Activated CD4-positive, alpha-beta T cell treated with anti-CD3 and anti-CD28 coated beads, Interleukin-2, amount 10 ng/mL, durations not matched to agents 24 days and 14 days (primary cell): Measurements from ENCODE around the gene ASL. TPM values are rescaled to one million over a fixed set of nuclear protein-coding genes. Genes with fewer than 3 reads are reported as not detected.
"Not testable (repeated sequence)": the region's sequence is repeated elsewhere in the genome, so short reads cannot be mapped to it uniquely, and the experiment has no call there.

ENCODE experiments used
- DNase-seq: peaks from one replicate; pipeline ENCODE4 v3.0.0; 2022
- H3K27ac Mint-ChIP-seq: one replicate; pipeline ENCODE4 v1.8.0; 2022; ENCODE audit warnings: mild to moderate bottlenecking, mixed read lengths
- H3K27me3 Mint-ChIP-seq: one replicate; pipeline ENCODE4 v1.8.0; 2022; ENCODE audit warnings: mixed read lengths
- H3K36me3 Mint-ChIP-seq: one replicate; pipeline ENCODE4 v1.8.0; 2022; ENCODE audit warnings: low read depth, mild to moderate bottlenecking, mixed read lengths
- H3K4me1 Mint-ChIP-seq: one replicate; pipeline ENCODE4 v1.8.0; 2021; ENCODE audit warnings: mixed read lengths
- H3K4me3 Mint-ChIP-seq: one replicate; pipeline ENCODE4 v1.8.0; 2022; ENCODE audit warnings: mild to moderate bottlenecking, moderate library complexity, mixed read lengths
- H3K9me3 Mint-ChIP-seq: one replicate; pipeline ENCODE4 v1.8.0; 2021; ENCODE audit warnings: mixed read lengths
- intact Hi-C: fragments of 100-400 bp; cut with micrococcal nuclease; formaldehyde crosslinking; loops from one replicate; pipeline ENCODE4 v1.15.1; 2023
- total RNA-seq: library from RNA; stranded (reverse); gene quantifications from 2 replicates; pipeline ENCODE4 v1.2.3, GENCODE V29; 2022

Gene ASL
- total RNA-seq, 1 donor from 2014 or later, result 37.8 TPM

DNA sequence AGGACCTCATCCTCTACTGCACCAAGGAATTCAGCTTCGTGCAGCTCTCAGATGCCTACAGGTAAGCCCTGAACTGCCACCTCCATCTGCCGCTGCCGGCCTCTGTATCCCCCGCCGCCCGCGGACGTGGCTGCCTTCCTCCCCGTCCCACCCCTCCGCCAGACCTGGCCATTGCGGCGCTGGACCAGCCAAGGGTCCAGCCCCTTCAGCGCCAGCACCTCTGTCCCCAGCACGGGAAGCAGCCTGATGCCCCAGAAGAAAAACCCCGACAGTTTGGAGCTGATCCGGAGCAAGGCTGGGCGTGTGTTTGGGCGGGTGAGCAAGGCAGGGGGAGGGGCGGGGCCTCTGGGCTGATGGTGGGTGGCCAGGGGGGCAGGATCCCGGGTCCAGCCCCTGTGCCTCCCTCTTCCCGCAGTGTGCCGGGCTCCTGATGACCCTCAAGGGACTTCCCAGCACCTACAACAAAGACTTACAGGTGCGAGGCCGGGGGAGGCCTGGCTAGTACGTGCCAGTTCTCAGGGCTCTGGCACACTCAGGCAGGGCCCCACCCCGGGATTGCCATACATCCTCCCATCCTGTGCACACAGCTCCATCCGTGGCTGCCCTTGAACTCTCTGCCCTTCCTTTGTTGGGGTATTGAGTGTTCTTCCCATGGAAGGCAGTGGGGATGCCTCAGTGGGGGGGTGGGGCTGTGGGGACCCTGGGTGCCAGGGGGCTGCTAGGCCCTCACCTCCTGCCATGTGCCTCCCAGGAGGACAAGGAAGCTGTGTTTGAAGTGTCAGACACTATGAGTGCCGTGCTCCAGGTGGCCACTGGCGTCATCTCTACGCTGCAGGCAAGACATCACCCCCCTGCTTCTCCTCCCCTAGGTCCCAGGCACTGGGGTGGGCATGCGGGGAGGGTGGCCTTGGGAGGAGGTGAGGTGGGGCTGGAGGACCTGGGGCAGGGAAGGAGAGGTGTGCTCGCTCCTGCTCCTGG is 13.5 kb downstream of the ASL start:
- no peaks in the 10 kb centered on the region for H3K4me1 Mint-ChIP-seq
- no peaks in the 10 kb centered on the region for H3K27me3 Mint-ChIP-seq
- H3K9me3 Mint-ChIP-seq, result no peaks in the 10 kb centered on the region
- peaks cover 2% of the 10 kb centered on the region for H3K36me3 Mint-ChIP-seq
- no peak overlapping the region for H3K27ac Mint-ChIP-seq
- intact Hi-C loops, result no loop called here
- DNase-seq, result no peak
- no peak overlapping the region for H3K4me3 Mint-ChIP-seq

- Mint-ChIP-seq H3K4me1 (no peaks in the 10 kb centered on the region), H3K27ac (no peak overlapping the region), H3K4me3 (no peak overlapping the region), H3K36me3 (no peaks in the 10 kb centered on the region), H3K9me3 (no peaks in the 10 kb centered on the region), H3K27me3 (no peaks in the 10 kb centered on the region)
- DNase-seq, result no peak
- intact Hi-C loops, result no loop called here
These were observed 17.0 kb downstream of the ASL start for GRCh38 chr7:66092654-66093053.

GRCh38 chr7:66095010-66095409 is 19.4 kb downstream of the ASL start:
- no peaks in the 10 kb centered on the region for H3K27me3 Mint-ChIP-seq
- DNase-seq, result no peak
- H3K9me3 Mint-ChIP-seq, result no peaks in the 10 kb centered on the region
- no peak overlapping the region for H3K27ac Mint-ChIP-seq
- H3K4me3 Mint-ChIP-seq, result no peak overlapping the region
- no peaks in the 10 kb centered on the region for H3K36me3 Mint-ChIP-seq
- H3K4me1 Mint-ChIP-seq, result peaks cover 5% of the 10 kb centered on the region
- intact Hi-C loops, result no loop called here

DNA sequence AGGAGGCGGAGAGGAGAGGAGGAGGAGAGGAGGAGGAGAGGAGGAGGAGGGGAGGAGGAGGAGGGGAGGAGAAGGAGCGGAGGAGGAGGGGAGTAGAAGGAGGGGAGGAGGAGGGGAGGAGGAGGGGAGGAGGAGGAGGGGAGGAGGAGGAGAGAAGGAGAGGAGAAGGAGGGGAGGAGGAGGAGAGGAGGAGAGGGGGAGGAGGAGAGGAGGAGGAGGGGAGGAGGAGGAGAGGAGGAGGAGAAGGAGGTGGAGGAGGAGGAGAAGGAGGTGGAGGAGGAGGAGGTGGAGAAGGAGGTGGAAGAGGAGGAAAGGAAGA is 23.6 kb downstream of the ASL start:
- peaks cover 9% of the 10 kb centered on the region for H3K4me1 Mint-ChIP-seq
- no peaks in the 10 kb centered on the region for H3K36me3 Mint-ChIP-seq
- no peak for DNase-seq
- no peak overlapping the region for H3K27ac Mint-ChIP-seq
- no peaks in the 10 kb centered on the region for H3K9me3 Mint-ChIP-seq
- H3K4me3 Mint-ChIP-seq, result no peak overlapping the region
- intact Hi-C loops, result no loop called here
- H3K27me3 Mint-ChIP-seq, result no peaks in the 10 kb centered on the region

- peaks cover 9% of the 10 kb centered on the region for H3K4me1 Mint-ChIP-seq
- intact Hi-C loops, result no loop called here
- peak; percentile 79 for DNase-seq
These were observed 24.2 kb downstream of the ASL start for GRCh38 chr7:66099551-66100407.

DNA sequence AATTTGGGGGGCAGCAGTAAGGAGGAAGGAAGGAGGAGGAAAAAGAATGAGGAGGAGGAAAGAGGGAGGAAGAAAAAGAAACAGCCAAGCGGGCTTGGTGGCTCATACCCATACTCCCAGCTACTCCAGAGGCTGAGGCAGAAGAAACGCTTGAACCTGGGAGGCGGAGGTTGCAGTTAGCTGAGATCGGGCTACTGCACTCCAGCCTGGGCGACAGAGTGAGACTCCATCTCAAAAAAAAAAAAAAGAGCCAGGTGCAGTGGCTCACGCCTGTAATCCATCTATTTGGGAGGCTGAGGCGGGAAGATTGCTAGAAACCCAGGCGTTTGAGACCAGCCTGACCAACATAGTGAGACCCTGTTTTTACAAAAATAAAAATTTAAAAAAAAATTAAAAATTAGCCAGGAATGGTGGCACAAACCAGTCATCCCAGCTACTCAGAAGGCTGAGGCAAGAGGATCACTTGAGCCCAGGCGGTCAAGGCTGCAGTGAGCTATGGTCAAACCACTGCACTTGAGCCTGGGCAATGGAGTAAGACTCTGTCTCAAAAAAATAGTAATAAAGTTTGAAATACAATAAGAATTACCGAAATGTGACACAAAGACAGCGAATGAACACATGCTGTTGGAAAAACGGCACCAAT is 24.9 kb downstream of the ASL start:
- intact Hi-C loops, result no loop called here
- Mint-ChIP-seq H3K4me3 (peak overlapping the region; percentile 79), H3K4me1 (peaks cover 9% of the 10 kb centered on the region), H3K27me3 (no peaks in the 10 kb centered on the region), H3K9me3 (no peaks in the 10 kb centered on the region), H3K27ac (peak overlapping the region; percentile 76), H3K36me3 (no peaks in the 10 kb centered on the region)
- no peak for DNase-seq

More at GRCh38 chr7:66099551-66100407, 24.2 kb downstream of the ASL start:
- Mint-ChIP-seq H3K4me3 (peak overlapping the region; percentile 79), H3K36me3 (no peaks in the 10 kb centered on the region), H3K27ac (peak overlapping the region; percentile 76), H3K9me3 (no peaks in the 10 kb centered on the region), H3K27me3 (no peaks in the 10 kb centered on the region)

DNA sequence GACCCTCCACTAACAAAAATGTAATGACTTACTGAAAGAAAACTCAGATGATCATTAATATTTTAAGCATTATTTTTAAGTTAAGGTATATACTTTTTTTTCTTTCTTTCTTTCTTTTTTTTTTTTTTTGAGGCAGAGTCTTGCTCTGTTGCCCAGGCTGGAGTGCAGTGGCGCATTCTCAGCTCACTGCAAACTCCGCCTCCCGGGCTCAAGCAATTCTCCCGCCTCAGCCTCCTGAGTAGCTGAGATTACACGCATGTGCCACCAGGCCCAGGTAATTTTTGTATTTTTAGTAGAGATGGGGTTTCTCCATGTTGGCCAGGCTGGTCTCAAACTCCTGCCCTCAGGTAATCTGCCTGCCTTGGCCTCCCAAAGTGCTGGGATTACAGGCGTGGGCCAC is 26.5 kb downstream of the ASL start:
- H3K27ac Mint-ChIP-seq, DNase-seq, H3K4me3 Mint-ChIP-seq, H3K9me3 Mint-ChIP-seq, H3K36me3 Mint-ChIP-seq, H3K27me3 Mint-ChIP-seq, intact Hi-C loops, H3K4me1 Mint-ChIP-seq: not testable (repeated sequence)

GRCh38 chr7:66103994-66104393 is 28.4 kb downstream of the ASL start:
- intact Hi-C loops, H3K4me3 Mint-ChIP-seq, H3K4me1 Mint-ChIP-seq, DNase-seq, H3K36me3 Mint-ChIP-seq, H3K27me3 Mint-ChIP-seq, H3K27ac Mint-ChIP-seq, H3K9me3 Mint-ChIP-seq: not testable (repeated sequence)

- DNase-seq, result no peak
- Mint-ChIP-seq H3K27me3 (no peaks in the 10 kb centered on the region), H3K36me3 (no peaks in the 10 kb centered on the region), H3K27ac (no peak overlapping the region), H3K9me3 (no peaks in the 10 kb centered on the region), H3K4me3 (no peak overlapping the region), H3K4me1 (peaks cover 2% of the 10 kb centered on the region)
- intact Hi-C loops, result no loop called here
These were observed 29.7 kb downstream of the ASL start for GRCh38 chr7:66105263-66105748.

GRCh38 chr7:66108410-66108809 is 32.8 kb downstream of the ASL start:
- intact Hi-C loops, H3K27me3 Mint-ChIP-seq, H3K27ac Mint-ChIP-seq, H3K4me3 Mint-ChIP-seq, H3K36me3 Mint-ChIP-seq, H3K4me1 Mint-ChIP-seq, DNase-seq, H3K9me3 Mint-ChIP-seq: not testable (repeated sequence)

DNA sequence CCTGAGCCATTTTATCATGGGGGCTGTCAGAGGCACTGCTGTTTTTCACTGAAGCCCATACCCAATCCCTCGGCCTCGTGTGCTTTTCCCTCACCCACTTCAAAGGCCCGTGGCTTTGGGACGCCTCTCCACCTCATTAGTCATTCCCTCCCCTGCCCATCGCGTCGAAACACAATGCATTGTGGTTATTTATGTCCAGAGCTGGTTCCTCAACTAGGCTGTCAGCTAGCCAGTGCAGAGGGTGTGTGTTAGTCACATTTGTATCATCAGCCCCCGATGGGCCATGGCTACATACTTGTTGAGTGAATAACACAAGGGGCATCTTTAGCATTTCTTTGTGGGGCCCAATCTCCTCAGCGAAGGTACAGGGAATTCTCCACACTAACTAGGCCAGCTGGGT is 35.2 kb downstream of the ASL start:
- Mint-ChIP-seq H3K27me3 (no peaks in the 10 kb centered on the region), H3K36me3 (peaks cover 9% of the 10 kb centered on the region), H3K4me1 (peaks cover 11% of the 10 kb centered on the region), H3K9me3 (no peaks in the 10 kb centered on the region), H3K27ac (no peak overlapping the region), H3K4me3 (no peak overlapping the region)
- intact Hi-C loops, result loop anchor here (10.0 kb wide), 3 partner anchors 94 to 544 kb away; partner anchors contain the start of gene TPST1
- no peak for DNase-seq

DNA sequence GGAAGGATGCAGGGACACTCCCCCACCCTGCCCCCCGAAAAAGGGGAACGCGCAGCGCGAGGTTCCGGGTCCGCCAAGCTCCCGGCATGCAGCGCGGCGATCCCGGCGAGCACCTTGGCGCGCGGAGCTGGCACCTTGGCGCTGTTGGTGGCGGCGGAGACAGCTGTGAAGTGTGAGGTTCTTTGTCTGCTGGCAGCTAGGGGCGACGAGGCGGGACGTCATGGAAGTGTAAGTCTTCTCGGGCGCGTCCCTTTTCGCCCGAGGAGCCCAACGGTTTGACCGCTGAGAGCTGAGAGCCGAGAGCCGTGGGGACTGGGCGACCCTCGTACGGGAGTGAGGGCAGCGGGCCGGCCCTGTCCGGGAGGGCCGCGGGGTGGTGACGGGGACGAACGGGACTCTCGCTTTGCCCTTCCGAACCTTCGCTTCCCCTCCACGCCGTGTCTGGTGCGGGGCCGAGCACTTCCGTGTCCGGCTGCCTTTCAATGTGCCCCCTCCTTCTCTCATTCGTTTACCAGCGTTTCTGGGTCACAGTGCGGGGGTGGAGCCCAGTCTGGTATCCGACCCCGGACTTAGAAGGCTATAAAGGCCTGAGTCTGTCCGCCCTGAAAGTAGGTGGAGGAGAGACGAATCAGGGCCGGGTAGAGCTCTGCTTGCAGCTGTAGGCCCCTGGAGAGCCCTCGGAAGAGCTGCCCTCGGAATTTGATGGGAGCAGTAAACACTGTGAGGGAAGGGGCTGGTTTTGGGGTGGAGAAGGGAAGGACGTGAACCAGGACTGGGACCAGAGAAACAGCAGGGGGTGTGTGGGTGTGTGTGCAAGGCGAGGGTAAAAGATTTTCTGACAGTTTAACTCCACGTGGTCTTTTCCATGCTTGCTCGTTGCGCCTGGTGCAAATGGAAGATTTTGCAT is 39.4 kb downstream of the ASL start, which contains the start of gene CRCP:
CRCP (plus strand) TSS at position 105 of the 907 bp plus-strand sequence; CDS start at position 221, 116 bp downstream.
- Mint-ChIP-seq H3K4me1 (peaks cover 37% of the 10 kb centered on the region), H3K27me3 (no peaks in the 10 kb centered on the region), H3K27ac (peak within 1 kb of the TSS; percentile 98), H3K4me3 (peak within 1 kb of the TSS; percentile 100), H3K36me3 (peaks cover 24% of the 10 kb centered on the region), H3K9me3 (no peaks in the 10 kb centered on the region)
- intact Hi-C loops, result loop anchor here (2.0 to 10.0 kb wide), 5 partner anchors 38 to 540 kb away; partner anchors contain the start of genes GUSB and TPST1
- peak; percentile 95 for DNase-seq
